ENCODE data around the gene MDFIC.

DNA sequence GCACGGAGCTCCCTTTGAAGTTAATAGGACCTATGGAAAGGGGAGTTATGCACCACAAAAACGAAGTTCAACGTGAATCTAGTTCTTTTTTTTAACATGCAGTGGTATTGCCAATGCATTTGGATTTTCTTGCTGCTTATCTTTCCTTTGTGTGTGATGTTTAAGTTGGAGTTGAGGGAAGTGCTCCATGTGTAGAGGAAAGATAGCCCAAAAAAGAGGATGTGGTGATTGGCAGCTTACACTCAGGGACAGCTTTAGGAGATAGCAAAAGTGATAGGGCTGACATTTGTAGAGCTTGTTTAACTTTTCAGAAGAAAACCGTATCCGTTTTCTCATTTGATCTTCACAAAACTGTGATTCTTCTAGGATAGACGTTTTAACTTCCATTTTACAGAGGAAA lies 101.3 kb downstream of the MDFIC start:
- TF ChIP-seq POLR2A (IDR thresholded peaks at IDR 0.05; ENCODE audit: low read length) (no peak), GATA1 (IDR thresholded peaks at IDR 0.05; ENCODE audit: low read depth, low read length) (no peak)
